ENCODE data around the gene DOCK9. TPM values are rescaled to one million over a fixed set of nuclear protein-coding genes. Genes with fewer than 3 reads are reported as not detected.
A peak's percentile ranks its signal among the peaks of the same experiment; 100 is the strongest.

The DOCK9 gene
- total RNA-seq, 1 experiment from 2014 or later: 36.6 TPM

DNA sequence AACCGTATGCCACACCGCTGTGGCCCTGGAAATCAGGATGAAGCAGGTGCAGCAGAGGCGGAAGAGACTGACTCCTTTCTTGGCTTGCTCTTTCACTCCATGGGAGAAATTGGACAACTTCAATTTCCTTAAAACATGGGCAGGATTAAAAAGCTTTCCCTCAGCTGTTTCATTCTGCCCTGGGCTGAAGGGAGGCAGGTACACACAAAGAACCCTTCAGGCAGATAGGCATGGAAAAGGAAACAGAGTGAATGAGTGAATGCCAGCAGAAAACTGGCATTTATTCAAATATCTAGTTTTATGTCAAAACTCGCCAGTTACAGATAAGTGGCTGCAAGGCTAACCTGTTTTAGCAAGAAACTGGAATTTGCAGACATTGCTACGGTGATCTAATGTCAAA is 154.4 kb downstream of the DOCK9 start:
- TF ChIP-seq, protein P1, sequence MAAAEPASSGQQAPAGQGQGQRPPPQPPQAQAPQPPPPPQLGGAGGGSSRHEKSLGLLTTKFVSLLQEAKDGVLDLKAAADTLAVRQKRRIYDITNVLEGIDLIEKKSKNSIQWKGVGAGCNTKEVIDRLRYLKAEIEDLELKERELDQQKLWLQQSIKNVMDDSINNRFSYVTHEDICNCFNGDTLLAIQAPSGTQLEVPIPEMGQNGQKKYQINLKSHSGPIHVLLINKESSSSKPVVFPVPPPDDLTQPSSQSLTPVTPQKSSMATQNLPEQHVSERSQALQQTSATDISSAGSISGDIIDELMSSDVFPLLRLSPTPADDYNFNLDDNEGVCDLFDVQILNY (CRISPR knock-in tag; IDR thresholded peaks at IDR 0.05): no peak
- TF ChIP-seq MXD4 (CRISPR knock-in tag; IDR thresholded peaks at IDR 0.05; ENCODE audit: borderline replicate concordance) (no peak), ZNF232 (CRISPR knock-in tag; IDR thresholded peaks at IDR 0.05) (no peak), GABPB1 (CRISPR knock-in tag; IDR thresholded peaks at IDR 0.05) (no peak), TEAD1 (CRISPR knock-in tag; IDR thresholded peaks at IDR 0.05) (no peak)
- TF ChIP-seq, protein P2, sequence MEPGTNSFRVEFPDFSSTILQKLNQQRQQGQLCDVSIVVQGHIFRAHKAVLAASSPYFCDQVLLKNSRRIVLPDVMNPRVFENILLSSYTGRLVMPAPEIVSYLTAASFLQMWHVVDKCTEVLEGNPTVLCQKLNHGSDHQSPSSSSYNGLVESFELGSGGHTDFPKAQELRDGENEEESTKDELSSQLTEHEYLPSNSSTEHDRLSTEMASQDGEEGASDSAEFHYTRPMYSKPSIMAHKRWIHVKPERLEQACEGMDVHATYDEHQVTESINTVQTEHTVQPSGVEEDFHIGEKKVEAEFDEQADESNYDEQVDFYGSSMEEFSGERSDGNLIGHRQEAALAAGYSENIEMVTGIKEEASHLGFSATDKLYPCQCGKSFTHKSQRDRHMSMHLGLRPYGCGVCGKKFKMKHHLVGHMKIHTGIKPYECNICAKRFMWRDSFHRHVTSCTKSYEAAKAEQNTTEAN (CRISPR knock-in tag; IDR thresholded peaks at IDR 0.05): no peak
- H3K27ac Mint-ChIP-seq: no peak overlapping the region
- H3K27me3 Mint-ChIP-seq (ENCODE audit: low read depth): no peaks in the 10 kb centered on the region
- H3K4me1 Mint-ChIP-seq: peaks cover 41% of the 10 kb centered on the region
- H3K36me3 Mint-ChIP-seq: peaks cover 3% of the 10 kb centered on the region; the same call in 1 of the 2 replicates
- no peak for DNase-seq (ENCODE audit: low spot score)
- H3K4me3 Mint-ChIP-seq: no peak overlapping the region
- 0 out of 2 replicates have a peak, but pooled peaks cover 3% of the 10 kb centered on the region for H3K9me3 Mint-ChIP-seq
- CTCF ChIA-PET: no interaction called here
- POLR2A ChIA-PET: no interaction called here
- no peak for ATAC-seq

DNA sequence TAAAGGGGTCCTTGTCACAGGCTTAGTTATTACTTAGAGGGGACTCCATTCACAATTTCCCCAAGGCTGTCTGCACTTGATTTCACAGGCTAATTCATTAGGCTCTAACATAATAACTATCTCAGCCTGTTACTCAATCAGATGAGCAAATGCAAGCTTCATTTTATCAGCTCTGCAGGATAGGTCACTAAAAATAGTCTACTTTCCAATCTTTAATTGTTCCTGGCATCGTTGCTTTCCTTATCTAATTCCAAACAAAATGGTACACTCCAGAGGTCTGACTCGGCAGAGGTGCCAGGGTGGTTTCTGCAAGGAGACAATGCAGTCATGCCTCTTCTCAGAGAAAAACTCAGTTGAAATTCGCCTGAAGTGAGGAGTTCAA is 155.6 kb downstream of the DOCK9 start:
- Mint-ChIP-seq H3K9me3 (no peaks in the 10 kb centered on the region), H3K27ac (no peak overlapping the region), H3K4me1 (peaks cover 38% of the 10 kb centered on the region), H3K27me3 (ENCODE audit: low read depth) (no peaks in the 10 kb centered on the region), H3K4me3 (no peak overlapping the region), H3K36me3 (no peaks in the 10 kb centered on the region)
- ChIA-PET POLR2A (no interaction called here), CTCF (interaction anchor here (1.9 kb wide), 1 partner anchor 18 kb away, joined by 8 read pairs; no protein-coding TSS in a partner anchor)
- TF ChIP-seq NR1H2 (CRISPR knock-in tag; IDR thresholded peaks at IDR 0.05): no peak
- TF ChIP-seq GABPB1 (CRISPR knock-in tag; IDR thresholded peaks at IDR 0.05): no peak
- TF ChIP-seq KAT7 (CRISPR knock-in tag; IDR thresholded peaks at IDR 0.05; ENCODE audit: borderline replicate concordance): no peak
- no peak for TF ChIP-seq ZNF416 (CRISPR knock-in tag; IDR thresholded peaks at IDR 0.05)
- TF ChIP-seq ZNF281 (CRISPR knock-in tag; IDR thresholded peaks at IDR 0.05): no peak
- no peak for TF ChIP-seq GRHL2 (CRISPR knock-in tag; IDR thresholded peaks at IDR 0.05; ENCODE audit: insufficient replicate concordance, severe bottlenecking)
- TF ChIP-seq CREB1 (CRISPR knock-in tag; IDR thresholded peaks at IDR 0.05): no peak
- ATAC-seq: no peak
- no peak for DNase-seq (ENCODE audit: low spot score)

DNA sequence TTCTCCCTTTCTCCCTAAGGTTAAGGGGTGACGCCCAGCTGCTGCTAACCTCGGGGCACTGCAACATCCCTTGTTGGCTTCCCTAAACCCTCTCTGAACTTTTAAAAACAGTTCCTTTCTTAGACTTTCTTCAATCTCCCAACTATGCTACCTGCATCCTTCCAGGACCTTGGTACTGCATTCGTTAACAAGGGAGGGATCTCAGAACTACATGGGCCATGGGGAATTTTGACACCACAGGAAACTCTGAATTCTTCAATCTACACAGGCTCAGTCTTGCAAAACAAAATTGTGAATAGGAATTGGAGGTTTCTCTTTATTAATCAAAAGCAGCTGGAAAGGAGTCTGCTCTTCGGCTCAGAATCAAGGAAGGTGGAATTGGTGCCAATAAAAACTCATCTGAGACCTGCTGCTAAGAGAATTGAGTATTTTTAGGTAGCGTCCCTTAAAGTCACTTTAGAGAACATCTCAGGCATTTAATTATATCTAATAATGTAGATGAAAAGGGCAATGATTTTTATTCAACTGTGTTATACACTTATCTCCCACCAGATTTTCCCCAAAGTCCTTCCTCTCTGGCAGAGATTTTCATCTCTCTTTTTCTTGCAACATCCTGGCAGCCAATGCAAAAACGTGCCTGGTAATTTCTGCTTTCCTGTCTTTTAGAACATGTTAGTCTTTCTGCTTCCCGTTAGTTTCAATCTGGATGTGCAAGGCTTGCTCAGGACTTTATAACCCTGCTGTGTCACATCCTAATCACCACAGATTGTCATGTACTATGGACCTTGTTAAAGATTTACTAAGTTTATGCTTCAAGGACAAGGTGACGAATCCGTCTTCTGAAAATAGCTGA is 156.3 kb downstream of the DOCK9 start:
- ATAC-seq: peak; percentile 67

More for the DNA sequence above, 156.3 kb downstream of the DOCK9 start:
- H3K27ac Mint-ChIP-seq: peak overlapping the region; percentile 78; the same call in 1 of the 2 replicates
- no peaks in the 10 kb centered on the region for H3K36me3 Mint-ChIP-seq
- DNase-seq (ENCODE audit: low spot score): no peak
- H3K27me3 Mint-ChIP-seq (ENCODE audit: low read depth): no peaks in the 10 kb centered on the region
- no peak overlapping the region for H3K4me3 Mint-ChIP-seq
- peaks cover 37% of the 10 kb centered on the region for H3K4me1 Mint-ChIP-seq
- no peaks in the 10 kb centered on the region for H3K9me3 Mint-ChIP-seq
- POLR2A ChIA-PET: no interaction called here
- CTCF ChIA-PET: interaction anchor here (0.8 to 1.9 kb wide), 4 partner anchors 16 to 373 kb away, joined by 3 to 8 read pairs (median 3); no protein-coding TSS in a partner anchor
- TF ChIP-seq ZNF138 (CRISPR knock-in tag; conservative IDR thresholded peaks at IDR 0.05): 0 out of 2 replicates have a peak, but pooled peaks have one; percentile 12
- TF ChIP-seq ZNF317 (CRISPR knock-in tag; IDR thresholded peaks at IDR 0.05; ENCODE audit: borderline replicate concordance, low read depth): no peak

All from WTC11 (cell line).